Peyer's patch (tissue), 4 donors: Measurements from ENCODE around the gene FOXI1.

Experiments used
- POLR2A ChIP-seq, 2 donors: fragments of 450-650 bp; IDR thresholded peaks; one replicate each; pipeline ENCODE4 v1.5.1; 2017; ENCODE audit warnings: antibody characterized with exemption in 2 of 2, mild to moderate bottlenecking in 2 of 2, moderate library complexity in 2 of 2
- TF ChIP-seq, protein P1 (sequence below), 6 experiments: fragments of 450-650 bp in 4 of 6; fragments of 200-600 bp in 2 of 6; sonication (generic) in 1 of 6; IDR thresholded peaks; one replicate each; pipeline ENCODE4 v1.5.1; 2017 to 2019; ENCODE audit warnings: antibody characterized with exemption in 6 of 6, mild to moderate bottlenecking in 3 of 6, moderate library complexity in 1 of 6

DNA sequence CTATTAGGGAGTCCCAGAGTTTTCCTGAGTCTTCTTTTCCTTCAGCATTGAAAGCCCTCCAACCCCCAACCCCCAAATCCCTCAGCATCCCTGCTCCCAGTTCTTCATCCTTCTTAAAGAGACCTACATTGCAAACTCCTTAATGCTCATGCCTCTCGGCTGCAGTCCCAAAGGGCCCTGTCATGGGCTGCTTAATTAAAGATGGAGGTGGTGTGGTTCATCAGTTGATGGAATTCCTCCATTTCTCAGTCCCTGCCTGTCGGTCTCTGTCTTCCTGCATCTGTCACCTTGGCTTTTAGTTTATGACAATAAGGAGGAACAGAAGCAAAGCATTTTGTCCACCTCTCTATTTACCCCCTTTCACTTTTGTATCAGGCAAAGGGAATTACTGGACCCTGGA lies 2.0 kb downstream of the FOXI1 start:
- TF ChIP-seq, protein P1, sequence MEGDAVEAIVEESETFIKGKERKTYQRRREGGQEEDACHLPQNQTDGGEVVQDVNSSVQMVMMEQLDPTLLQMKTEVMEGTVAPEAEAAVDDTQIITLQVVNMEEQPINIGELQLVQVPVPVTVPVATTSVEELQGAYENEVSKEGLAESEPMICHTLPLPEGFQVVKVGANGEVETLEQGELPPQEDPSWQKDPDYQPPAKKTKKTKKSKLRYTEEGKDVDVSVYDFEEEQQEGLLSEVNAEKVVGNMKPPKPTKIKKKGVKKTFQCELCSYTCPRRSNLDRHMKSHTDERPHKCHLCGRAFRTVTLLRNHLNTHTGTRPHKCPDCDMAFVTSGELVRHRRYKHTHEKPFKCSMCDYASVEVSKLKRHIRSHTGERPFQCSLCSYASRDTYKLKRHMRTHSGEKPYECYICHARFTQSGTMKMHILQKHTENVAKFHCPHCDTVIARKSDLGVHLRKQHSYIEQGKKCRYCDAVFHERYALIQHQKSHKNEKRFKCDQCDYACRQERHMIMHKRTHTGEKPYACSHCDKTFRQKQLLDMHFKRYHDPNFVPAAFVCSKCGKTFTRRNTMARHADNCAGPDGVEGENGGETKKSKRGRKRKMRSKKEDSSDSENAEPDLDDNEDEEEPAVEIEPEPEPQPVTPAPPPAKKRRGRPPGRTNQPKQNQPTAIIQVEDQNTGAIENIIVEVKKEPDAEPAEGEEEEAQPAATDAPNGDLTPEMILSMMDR (IDR thresholded peaks at IDR 0.05) = no peak
- no peak for TF ChIP-seq POLR2A (IDR thresholded peaks at IDR 0.05)
